Motor neuron (in vitro differentiated cells): ENCODE measurements around the gene PARP2. TPM values are rescaled to one million over a fixed set of nuclear protein-coding genes. Genes with fewer than 3 reads are reported as not detected.

Source experiments
- ATAC-seq, 8 experiments: fragments of 200-7000 bp; cut with Tn5 transposase; replicated peaks in 6 of 8; 2 replicates each; pipeline ENCODE4 v1.8.0; 2021; ENCODE audit warnings: mild to moderate bottlenecking in 8 of 8, moderate library complexity in 8 of 8
- H3K27ac ChIP-seq, 2 donors: fragments of 250-450 bp; sonication (Bioruptor Pico); 2 replicates each; pipeline ENCODE4 v1.9.0; 2021; ENCODE audit warnings: antibody characterized with exemption in 2 of 2, mild to moderate bottlenecking in 2 of 2, moderate library complexity in 1 of 2
- H3K4me1 ChIP-seq, 2 donors: fragments of 250-450 bp; sonication (Bioruptor Pico); replicated peaks in 1 of 2; 2 replicates each; pipeline ENCODE4 v1.6.1; 2021; ENCODE audit warnings: antibody characterized with exemption in 2 of 2, mild to moderate bottlenecking in 2 of 2, moderate library complexity in 1 of 2
- H3K4me3 ChIP-seq, 5 donors: fragments of 250-450 bp; sonication (Bioruptor Pico); 2 replicates each; pipeline ENCODE4 v1.9.0; 2021; ENCODE audit warnings: antibody characterized with exemption in 5 of 5, mild to moderate bottlenecking in 5 of 5, moderate library complexity in 4 of 5
- WGBS, 10 experiments: fragments of 450-650 bp; shearing (Covaris generic); methylation state at CpG; one replicate each; pipeline ENCODE4 v1.0.0; 2022; 5-methylcytosine and 5-hydroxymethylcytosine counted together
- in situ Hi-C, 9 experiments: fragments of 400-800 bp; cut with MboI; loops; one replicate each; pipeline ENCODE4 v1.15.0; 2021; ENCODE audit warnings: low sequenced_read_pairs in 9 of 9, low pct_unique_long_range_greater_than_20kb in 2 of 9; ENCODE audit not compliant: unreplicated experiment in 9 of 9
- total RNA-seq, 8 experiments: library from RNA; unstranded; fragments of 300-600 nt; gene quantifications; 2 replicates each; pipeline versions ENCODE4 v1.2.3 to v1.2.4, GENCODE V29; 2022

The PARP2 gene
- total RNA-seq, 8 experiments from 2014 or later = 9.4 to 55.4 (median 33.9) TPM

DNA sequence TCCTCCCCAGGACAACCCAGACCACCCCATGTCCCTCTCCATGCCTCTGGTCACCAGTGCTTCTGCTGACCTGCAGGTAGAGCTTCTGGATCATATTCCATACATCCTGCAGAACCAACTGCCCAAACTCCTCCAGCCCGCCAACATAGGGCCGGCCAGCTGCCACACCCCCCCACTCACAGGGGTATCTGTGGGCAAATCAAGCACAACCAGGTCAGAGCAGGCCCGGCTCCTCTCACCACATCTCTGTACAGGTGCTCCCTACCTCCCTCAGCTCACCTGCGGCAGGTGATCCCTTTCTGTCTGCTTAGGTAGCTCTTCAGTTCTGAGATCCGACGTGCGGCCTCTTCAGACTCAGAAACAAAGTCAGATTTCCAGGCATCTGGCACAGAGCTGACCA is 40.9 kb downstream of the PARP2 start:
- 100% methylated on average over 1 to 2 of the region's 7 CpGs; no CpG with 5 or more reads in 5 of the 10 experiments for WGBS, 10 experiments
- H3K4me3 ChIP-seq = no peak overlapping the region
- no peak overlapping the region for H3K27ac ChIP-seq
- ATAC-seq = no peak
- H3K4me1 ChIP-seq = no peaks in the 10 kb centered on the region
- in situ Hi-C loops = no loop called here

DNA sequence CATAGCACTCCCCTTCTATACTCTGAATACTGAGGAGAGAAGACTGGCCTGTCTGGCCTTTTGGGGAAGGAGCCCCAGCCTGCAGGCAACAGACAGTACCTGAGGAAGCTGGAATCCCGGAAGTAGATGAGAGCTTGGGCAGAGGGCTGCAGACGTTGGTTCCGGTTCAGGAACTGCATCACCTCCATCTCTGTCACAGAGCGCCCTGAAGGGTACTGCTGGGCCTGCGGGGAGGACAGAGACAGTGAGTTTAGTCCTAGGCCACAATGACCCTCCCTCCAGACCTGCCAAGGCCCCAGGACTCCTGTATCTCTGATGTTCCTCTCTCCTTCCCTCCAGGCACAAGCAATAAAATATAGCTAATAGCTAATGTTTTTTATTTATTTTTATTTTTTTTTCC is 41.5 kb downstream of the PARP2 start:
- ATAC-seq = no peak
- Histone ChIP-seq H3K4me1 (no peaks in the 10 kb centered on the region), H3K4me3 (no peak overlapping the region), H3K27ac (no peak overlapping the region)
- in situ Hi-C loops = no loop called here
- 80 to 100% (median 98%) methylated on average over 1 to 4 of the region's 5 CpGs; no CpG with 5 or more reads in 2 of the 10 experiments for WGBS, 10 experiments

DNA sequence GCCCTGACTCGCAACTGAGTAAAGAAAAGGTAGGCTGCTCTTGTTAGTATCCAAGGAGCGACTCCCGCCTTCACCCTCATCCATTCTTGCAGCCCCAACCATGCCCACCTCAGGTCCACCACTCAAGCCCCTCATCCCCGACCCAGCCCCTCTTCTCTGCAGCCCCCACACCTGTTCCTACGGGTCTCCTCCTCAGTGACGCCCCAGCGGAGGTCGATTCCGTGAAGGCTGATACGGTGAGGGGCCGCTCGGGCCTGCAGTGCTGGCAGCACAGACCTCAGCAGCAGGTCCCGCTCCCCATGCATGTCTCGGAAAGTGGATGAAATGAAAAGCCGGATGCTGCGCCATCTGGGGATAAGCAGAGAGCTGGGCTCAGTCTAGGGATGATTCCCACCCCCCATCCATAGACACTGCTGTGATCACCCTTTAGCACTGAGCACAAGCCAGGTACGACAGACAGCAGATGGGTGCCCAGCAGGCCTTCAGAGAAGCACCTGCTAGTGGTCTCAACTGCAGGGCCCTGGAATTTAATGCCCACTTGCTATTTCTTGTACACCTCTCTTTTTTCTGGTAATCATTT is 42.9 kb downstream of the PARP2 start:
- in situ Hi-C loops = no loop called here
- Histone ChIP-seq H3K4me3 (no peak overlapping the region), H3K27ac (no peak overlapping the region), H3K4me1 (no peaks in the 10 kb centered on the region)
- WGBS, 10 experiments = 80 to 100% (median 96%) methylated on average over 1 to 4 of the region's 17 CpGs; no CpG with 5 or more reads in 6 of the 10 experiments
- no peak for ATAC-seq

DNA sequence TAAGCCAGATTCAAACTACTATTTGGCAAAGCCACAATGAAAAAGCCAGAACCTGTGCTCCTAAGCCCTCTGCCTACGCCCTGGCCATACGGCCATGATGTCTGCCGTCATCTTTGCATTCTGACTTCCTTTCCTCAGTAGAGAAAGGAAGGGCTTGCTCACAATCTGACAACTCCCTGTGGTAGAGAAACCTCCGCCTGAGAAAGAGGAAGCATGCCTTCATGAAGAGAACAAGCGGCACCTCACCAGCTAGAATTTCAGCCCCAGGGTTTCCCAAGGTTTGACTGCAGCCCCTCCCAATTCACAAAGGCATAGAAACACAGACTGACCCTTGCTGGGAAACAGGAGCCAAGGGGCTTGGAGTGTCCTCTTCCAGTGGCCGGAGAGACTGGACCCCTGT is 44.1 kb downstream of the PARP2 start:
- Histone ChIP-seq H3K4me1 (no peaks in the 10 kb centered on the region), H3K4me3 (no peak overlapping the region), H3K27ac (no peak overlapping the region)
- in situ Hi-C loops = no loop called here
- 93 to 100% (median 100%) methylated on average over 2 to 5 of the region's 6 CpGs; no CpG with 5 or more reads in 3 of the 10 experiments for WGBS, 10 experiments
- no peak for ATAC-seq

DNA sequence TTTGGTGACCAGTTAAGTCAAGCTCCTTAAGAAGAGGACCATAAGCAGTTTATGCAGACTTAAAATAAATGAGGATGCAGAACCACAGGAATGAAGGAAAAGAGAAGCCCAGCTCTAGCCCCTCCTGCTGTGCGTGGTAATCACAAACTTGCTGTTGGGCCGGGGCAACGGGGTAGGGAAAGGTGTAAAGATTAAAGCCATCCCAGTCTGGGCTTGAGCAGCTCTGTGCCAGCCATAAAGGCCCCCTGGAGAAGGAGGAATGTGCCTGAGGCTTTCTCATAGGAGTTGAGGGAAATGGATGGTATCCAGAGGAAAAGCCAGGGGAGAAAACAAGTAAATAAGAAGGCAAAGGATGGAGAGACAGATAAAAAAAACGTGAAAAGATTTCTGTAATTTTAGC is 44.7 kb downstream of the PARP2 start:
- Histone ChIP-seq H3K27ac (no peak overlapping the region), H3K4me3 (no peak overlapping the region), H3K4me1 (no peaks in the 10 kb centered on the region)
- WGBS, 10 experiments = 10 to 83% (median 62%) methylated on average over 1 to 4 of the region's 4 CpGs
- ATAC-seq = no peak
- in situ Hi-C loops = no loop called here

DNA sequence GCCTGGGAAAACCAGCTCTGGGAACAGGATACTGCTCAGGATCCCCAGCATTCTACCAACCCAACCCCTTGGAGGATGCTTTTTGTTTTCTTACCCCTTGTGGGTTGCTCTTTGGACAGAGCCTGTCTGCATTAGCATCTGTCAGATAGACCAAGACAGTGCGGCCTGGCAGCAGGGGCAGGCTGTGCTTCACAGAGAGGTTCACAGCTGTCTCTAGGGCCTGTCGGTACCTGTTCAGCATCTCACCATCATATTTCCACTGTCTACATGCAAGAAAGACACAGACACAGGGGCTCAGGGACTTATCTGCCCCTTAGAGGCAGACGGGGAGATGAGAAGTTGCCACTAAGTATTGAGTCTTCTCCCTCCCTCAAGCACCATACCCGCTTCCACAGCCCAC is 48.1 kb downstream of the PARP2 start:
- Histone ChIP-seq H3K4me3 (no peak overlapping the region), H3K27ac (no peak overlapping the region), H3K4me1 (no peaks in the 10 kb centered on the region)
- in situ Hi-C loops = no loop called here
- no peak for ATAC-seq
- whole genome bisulfite sequencing, 10 experiments = 43 to 100% (median 100%) methylated on average over 1 to 4 of the region's 4 CpGs; no CpG with 5 or more reads in 2 of the 10 experiments

DNA sequence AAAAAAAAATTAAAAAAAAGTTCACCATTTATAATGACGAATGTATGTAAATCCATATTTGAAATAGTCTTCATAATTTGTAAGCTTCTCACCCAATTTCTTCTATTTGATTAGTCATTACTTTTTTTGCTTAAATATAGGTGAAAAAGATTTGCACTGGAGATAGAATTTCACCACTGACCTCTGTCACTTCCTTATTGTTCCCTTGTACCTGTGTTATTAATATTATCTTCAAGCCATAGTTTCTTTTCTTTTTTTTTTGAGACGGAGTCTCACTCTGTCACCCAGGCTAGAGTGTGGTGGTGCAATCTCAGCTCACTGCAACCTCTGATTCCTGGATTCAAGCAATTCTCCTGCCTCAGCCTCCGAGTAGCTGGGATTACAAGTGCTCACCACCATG is 54.1 kb downstream of the PARP2 start:
- in situ Hi-C loops = no loop called here
- WGBS, 10 experiments = 67 to 100% (median 95%) methylated on average over 1 to 3 of the region's 3 CpGs
- no peak for ATAC-seq
- Histone ChIP-seq H3K27ac (no peak overlapping the region), H3K4me3 (no peak overlapping the region), H3K4me1 (no peaks in the 10 kb centered on the region)

DNA sequence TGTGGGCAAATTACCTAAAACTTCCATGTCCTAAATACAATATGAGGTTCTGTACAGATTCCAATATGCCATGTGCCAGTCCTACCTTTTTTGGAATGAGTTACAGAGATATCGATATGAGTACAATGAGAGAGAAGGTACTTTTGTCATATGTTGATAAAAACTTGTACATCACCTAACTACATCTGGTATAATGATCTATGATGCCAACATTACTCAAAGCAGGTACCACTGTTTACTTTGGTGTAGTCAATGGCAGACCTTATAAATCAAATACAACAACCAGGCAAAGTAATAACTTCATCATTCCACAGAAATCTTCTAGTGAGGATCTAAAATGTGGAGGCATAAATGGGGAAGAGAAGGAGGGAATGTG is 57.1 kb downstream of the PARP2 start:
- 86 to 100% (median 100%) methylated on average over 1 of the region's 1 CpG; no CpG with 5 or more reads in 3 of the 10 experiments for WGBS, 10 experiments
- Histone ChIP-seq H3K4me3 (no peak overlapping the region), H3K27ac (no peak overlapping the region), H3K4me1 (no peaks in the 10 kb centered on the region)
- in situ Hi-C loops = no loop called here
- no peak for ATAC-seq

DNA sequence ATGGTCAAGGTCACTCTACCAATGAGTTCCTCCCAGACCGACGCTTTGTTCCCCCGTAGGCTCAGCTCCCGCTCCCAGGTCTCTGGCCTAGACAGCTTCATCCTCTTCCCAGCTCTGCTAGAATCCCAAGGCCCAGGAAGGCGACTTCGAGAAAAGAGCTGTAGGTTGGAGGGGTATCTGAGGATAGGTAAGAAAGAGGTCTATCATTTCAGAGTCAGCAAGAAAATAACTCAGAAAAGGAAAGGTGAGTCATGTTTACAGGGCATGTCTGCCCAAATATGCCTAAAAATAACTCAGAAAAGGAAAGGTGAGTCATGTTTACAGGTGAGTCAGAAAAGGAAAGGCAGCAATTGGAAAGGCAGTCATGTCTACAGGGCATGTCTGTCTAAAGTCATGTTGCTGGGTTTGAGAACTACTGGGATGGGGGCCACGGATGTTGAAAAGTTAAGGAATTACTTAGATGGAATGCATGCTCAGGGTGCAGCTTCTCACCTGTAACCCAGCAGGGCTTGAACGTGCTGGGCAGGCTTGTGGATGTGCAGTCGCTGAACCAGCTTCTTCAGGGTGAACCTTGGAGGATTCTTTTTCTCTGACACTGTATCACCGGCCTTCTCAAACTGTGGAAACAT is 57.6 kb downstream of the PARP2 start:
- in situ Hi-C loops = no loop called here
- ATAC-seq = no peak
- Histone ChIP-seq H3K27ac (no peak overlapping the region), H3K4me1 (no peaks in the 10 kb centered on the region), H3K4me3 (no peak overlapping the region)
- 64 to 100% (median 94%) methylated on average over 1 to 5 of the region's 10 CpGs for WGBS, 10 experiments

DNA sequence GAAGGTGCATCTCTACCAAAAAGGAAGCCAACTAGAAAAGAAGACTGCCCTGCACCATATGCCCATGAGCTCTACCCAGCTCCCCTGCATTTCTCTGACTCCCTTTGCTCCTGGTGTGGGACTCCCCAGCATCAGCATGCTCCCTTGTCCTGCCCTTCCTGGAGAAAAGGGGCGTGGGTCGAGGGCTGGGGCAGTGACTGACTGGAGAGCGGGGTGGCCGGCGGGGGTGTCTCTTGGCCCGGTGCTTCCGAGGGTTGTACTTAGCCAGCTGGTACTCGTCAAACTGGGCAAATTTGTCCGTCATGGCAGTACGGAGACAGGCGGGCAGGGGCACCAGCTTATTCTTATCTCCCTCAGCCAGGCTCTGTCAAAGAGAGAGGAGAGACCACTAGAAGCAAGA is 60.1 kb downstream of the PARP2 start:
- no peaks in the 10 kb centered on the region for H3K4me1 ChIP-seq
- in situ Hi-C loops = no loop called here
- H3K27ac ChIP-seq = no peak overlapping the region
- no peak overlapping the region for H3K4me3 ChIP-seq
- 80 to 100% (median 100%) methylated on average over 1 to 6 of the region's 11 CpGs; no CpG with 5 or more reads in 6 of the 10 experiments for WGBS, 10 experiments
- ATAC-seq = no peak

Other genes with a start within 250 kb of the PARP2 start
- gene OR4K17, start 232.9 kb upstream of the PARP2 start, total RNA-seq = under 1 TPM in 5 of 8 experiments, not detected in 3; 0.05 to 0.19 (median 0.10) TPM
- gene OR4N5, start 204.8 kb upstream of the PARP2 start, total RNA-seq = under 1 TPM in 3 of 8 experiments, not detected in 5; 0.08 to 0.81 (median 0.38) TPM
- under 1 TPM in 2 of 8 experiments, not detected in 6; 0.05 to 0.81 TPM for gene OR11G2, start 152.7 kb upstream of the PARP2 start, total RNA-seq
- gene OR11H6, start 119.9 kb upstream of the PARP2 start, total RNA-seq = under 1 TPM in 1 of 8 experiments, not detected in 7; 0.52 TPM
- under 1 TPM in 4 of 8 experiments, not detected in 4; 0.29 to 0.84 (median 0.48) TPM for gene OR11H7, start 114.7 kb upstream of the PARP2 start, total RNA-seq
- under 1 TPM in 2 of 8 experiments, not detected in 6; 0.14 to 0.38 TPM for gene OR11H4, start 104.3 kb upstream of the PARP2 start, total RNA-seq
- 10 to 100 TPM; 18.6 to 36.8 (median 26.2) TPM for gene TTC5, start 37.7 kb upstream of the PARP2 start, total RNA-seq
- gene CCNB1IP1, start 10.4 kb upstream of the PARP2 start, total RNA-seq = 10 to 100 TPM; 49.7 to 97.6 (median 71.6) TPM
- 10 to 100 TPM in 4 of 8 experiments, 1 to 10 TPM in 4; 4.6 to 46.8 (median 11.7) TPM for gene TEP1, start 69.9 kb downstream of the PARP2 start, total RNA-seq
- under 1 TPM in 6 of 8 experiments, not detected in 2; 0.05 to 0.62 (median 0.14) TPM for gene KLHL33, start 92.5 kb downstream of the PARP2 start, total RNA-seq
- gene OSGEP, start 111.2 kb downstream of the PARP2 start, total RNA-seq = 10 to 100 TPM; 16.3 to 44.4 (median 29.4) TPM
- gene APEX1, start 111.6 kb downstream of the PARP2 start, total RNA-seq = 100 to 1,000 TPM; 125 to 320 (median 161) TPM
- 10 to 100 TPM; 20.7 to 41.0 (median 24.6) TPM for gene PIP4P1, start 117.8 kb downstream of the PARP2 start, total RNA-seq
- 10 to 100 TPM; 14.8 to 71.5 (median 24.4) TPM for gene PNP, start 125.8 kb downstream of the PARP2 start, total RNA-seq
- gene RNASE10, start 161.9 kb downstream of the PARP2 start, total RNA-seq = 1 to 10 TPM in 2 of 8 experiments, under 1 TPM in 5, not detected in 1; 0.16 to 1.4 (median 0.63) TPM
- gene RNASE9, start 217.4 kb downstream of the PARP2 start, total RNA-seq = under 1 TPM in 3 of 8 experiments, not detected in 5; 0.24 to 0.62 (median 0.25) TPM
- gene RNASE11, start 244.4 kb downstream of the PARP2 start, total RNA-seq = under 1 TPM in 1 of 8 experiments, not detected in 7; 0.29 TPM
- gene RNASE12, start 247.7 kb downstream of the PARP2 start, total RNA-seq = not detected